HG02885 (cell line): Measurements from ENCODE around the gene PLA1A.

Experiments used
- ATAC-seq: cut with Tn5 transposase; IDR thresholded peaks from one replicate; pipeline ENCODE4 v1.9.1; 2021; ENCODE audit warnings: mild to moderate bottlenecking; ENCODE audit not compliant: unreplicated experiment, poor library complexity

PLA1A gene

GRCh38 chr3:119602676-119603075 lies 5.0 kb downstream of the PLA1A start:
- no peak for ATAC-seq

GRCh38 chr3:119604878-119605277 lies 7.2 kb downstream of the PLA1A start:
- no peak for ATAC-seq

DNA sequence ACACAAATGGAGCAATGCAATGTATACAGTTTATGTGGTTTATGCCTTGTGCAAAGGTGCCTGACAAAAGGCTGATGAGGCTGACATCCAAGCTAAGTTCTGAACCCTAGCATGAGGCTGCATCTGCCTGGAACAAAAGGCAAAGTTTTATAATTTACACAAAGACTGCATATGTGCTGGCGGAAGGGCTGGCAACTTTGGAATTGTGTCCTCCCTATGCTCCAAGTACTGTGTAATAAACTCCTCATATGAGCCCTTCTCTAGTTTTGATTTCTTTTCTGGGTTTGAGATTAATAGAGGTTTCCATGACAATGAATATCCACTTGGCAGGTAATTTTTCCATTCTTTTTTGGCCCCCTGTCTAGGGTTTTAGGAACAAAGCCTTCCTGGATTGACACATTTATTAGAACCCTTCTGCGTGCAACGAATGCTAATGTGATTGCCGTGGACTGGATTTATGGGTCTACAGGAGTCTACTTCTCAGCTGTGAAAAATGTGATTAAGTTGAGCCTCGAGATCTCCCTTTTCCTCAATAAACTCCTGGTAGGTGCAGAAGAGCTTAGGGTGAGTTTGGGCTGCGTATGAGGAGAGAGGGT lies 10.8 kb downstream of the PLA1A start:
- no peak for ATAC-seq

DNA sequence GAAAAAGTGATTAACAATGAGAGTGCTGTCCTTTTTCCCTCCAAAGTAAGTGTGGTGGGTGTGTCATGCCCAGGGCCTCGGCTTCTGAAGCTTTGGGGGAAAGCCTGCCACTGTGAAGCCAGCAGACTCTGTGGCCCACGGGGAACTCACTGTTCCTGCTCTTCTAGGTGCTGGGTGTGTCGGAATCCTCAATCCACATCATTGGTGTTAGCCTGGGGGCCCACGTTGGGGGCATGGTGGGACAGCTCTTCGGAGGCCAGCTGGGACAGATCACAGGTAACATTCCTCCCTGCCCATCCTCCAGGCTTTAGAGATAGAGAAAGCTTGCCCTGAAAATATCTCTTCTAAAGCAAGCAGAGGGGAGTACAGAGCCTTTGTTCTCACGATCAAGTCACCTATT lies 11.6 kb downstream of the PLA1A start:
- no peak for ATAC-seq

GRCh38 chr3:119611664-119612063 lies 14.0 kb downstream of the PLA1A start:
- no peak for ATAC-seq

DNA sequence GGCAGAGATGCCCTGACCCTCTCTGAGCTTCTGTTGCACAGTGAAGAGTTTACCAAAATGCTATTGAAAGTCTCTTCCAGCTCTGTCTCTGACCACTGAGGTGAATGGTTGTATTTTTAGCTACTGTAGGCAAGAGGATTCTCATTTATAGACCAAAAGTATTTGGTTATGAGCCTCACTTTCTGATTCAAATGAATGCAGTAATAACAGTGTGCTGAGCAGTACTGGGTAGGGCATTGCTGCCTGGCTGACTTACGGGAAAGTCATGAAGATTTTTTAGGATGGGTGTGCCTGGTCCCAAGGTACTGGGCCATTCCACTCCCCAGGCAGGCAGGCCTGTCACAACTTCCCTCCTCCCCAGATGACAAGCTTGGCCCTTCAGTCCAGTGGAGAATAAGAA lies 15.5 kb downstream of the PLA1A start:
- no peak for ATAC-seq

DNA sequence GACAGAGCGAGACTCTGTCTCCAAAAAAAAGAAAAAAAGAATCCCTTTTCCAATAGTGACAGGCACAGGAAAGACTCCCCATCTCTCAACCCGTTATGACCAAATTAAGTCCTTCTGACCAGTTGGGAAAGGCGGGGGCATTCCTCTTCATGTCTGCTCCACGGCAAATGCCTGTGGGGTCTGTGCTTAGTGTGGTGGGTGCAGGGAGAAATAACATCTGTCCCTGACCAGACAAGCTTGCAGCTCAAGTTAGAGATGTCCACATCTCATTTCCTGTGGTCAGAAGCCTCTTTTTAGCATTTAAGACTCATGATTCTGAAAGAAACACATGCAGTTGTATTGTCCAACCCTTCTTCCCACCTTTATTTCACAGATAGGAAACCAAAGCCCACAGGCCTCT lies 16.2 kb downstream of the PLA1A start:
- no peak for ATAC-seq

DNA sequence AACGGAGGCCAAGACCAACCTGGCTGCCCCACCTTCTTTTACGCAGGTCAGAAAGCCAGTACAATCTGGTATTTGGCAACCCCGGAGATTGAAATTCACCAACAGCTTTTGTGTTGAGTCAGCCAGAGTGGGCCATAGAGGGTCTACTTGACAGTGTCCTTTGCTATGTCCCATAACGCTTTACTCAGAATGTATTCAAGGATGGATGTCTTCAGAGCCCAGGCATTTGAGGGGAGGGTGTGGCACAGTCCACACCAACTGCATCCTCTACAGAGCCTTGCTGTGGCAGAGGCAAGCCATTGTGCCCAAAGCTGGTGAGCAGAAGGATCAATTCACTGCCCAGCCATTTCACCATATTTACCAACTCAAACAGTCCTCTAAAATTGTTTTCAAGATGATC lies 18.4 kb downstream of the PLA1A start:
- ATAC-seq, result no peak

DNA sequence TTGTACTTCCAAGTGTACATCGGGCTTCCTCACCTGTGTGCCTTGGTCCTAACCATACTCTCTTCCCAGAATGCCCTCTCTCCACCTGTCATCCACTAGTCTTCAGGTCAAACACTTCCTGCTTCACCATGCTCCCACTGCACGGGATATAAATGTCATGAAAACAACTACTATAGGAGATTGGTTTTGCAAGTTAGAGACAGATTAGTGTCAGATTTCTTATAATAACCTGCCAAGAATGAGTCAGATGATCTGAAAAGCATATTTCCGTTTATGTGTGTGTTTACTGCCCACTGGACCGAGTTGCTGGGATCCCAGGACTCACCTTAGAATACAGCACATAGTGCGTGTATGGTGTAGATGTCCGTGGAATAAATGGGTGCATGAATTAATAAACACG lies 21.4 kb downstream of the PLA1A start:
- ATAC-seq, result no peak

DNA sequence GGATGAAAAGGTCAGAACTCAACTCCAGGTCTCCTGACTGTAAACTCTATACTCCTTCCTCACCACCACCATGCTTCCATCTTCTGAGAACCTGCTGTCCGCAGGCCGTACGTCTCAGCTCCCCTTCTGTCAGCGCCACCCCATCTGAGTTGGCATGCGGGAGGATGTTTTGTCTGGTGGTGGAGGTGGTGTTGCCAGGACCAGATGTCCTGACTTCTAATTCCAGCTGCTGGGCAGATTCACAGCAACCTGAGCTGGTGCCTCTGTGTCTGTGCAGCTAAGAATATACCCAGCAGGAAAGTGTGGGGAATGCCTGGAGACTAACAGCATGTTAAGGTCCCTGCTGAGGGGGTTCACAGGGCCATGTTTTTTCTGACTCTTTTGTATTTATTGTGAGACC lies 23.2 kb downstream of the PLA1A start:
- no peak for ATAC-seq

DNA sequence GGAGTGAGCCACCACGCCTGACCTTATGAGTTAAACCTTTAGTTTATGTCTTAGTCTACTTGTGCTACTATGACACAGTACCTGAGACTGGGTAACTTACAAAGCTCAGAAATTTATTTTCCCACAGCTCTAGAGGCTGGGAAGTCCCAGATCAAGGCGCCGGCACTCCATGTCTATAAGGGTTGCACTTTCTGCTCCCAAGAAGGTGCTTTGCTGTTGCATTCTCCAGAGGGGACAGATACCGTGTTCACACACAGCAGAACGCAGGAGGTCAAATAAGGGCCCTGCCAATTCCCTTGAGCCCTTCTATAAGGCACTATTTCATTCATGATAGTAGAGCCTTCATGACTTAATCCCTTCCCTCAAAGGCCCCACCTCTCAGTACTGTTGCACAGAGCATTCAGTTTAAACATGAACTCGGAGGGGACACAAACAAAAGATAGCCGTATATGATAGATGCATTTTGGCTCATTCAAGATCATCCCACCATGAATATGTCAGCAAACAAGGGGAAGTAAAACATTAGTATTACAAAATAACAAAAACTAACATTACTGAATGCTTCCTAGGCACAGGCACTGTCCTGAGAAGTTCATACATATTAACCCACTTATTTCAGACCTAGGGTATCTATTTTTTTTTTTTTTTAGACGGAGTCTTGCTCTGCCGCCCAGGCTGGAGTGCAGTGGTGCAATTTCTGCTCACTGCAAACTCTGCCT lies 26.5 kb downstream of the PLA1A start:
- no peak for ATAC-seq

- ATAC-seq, result no peak
These were observed 27.9 kb downstream of the PLA1A start for GRCh38 chr3:119625451-119626153.

GRCh38 chr3:119626196-119626595 lies 28.5 kb downstream of the PLA1A start:
- no peak for ATAC-seq

GRCh38 chr3:119627461-119627860 lies 29.8 kb downstream of the PLA1A start:
- no peak for ATAC-seq

DNA sequence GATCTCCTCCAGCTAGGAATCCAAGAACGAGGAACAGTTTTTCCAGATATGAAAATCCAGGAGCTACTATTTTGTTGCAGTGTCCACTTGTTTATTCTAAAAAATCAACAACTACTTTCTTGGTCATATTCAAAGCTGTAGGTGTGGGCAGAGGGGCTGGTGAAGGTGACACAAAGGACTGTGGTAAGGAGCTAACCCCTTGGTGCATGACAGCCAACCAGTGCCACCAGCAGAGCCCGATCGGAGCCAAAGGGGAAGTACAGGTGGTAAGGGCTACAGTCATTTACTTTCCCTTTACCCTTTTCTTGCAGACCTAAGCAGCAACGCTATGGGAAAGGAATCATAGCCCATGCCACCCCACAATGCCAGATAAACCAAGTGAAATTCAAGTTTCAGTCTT lies 30.7 kb downstream of the PLA1A start:
- ATAC-seq, result peak; percentile 62

- peak; percentile 38 for ATAC-seq
These were observed 31.2 kb downstream of the PLA1A start for GRCh38 chr3:119628816-119629445.

DNA sequence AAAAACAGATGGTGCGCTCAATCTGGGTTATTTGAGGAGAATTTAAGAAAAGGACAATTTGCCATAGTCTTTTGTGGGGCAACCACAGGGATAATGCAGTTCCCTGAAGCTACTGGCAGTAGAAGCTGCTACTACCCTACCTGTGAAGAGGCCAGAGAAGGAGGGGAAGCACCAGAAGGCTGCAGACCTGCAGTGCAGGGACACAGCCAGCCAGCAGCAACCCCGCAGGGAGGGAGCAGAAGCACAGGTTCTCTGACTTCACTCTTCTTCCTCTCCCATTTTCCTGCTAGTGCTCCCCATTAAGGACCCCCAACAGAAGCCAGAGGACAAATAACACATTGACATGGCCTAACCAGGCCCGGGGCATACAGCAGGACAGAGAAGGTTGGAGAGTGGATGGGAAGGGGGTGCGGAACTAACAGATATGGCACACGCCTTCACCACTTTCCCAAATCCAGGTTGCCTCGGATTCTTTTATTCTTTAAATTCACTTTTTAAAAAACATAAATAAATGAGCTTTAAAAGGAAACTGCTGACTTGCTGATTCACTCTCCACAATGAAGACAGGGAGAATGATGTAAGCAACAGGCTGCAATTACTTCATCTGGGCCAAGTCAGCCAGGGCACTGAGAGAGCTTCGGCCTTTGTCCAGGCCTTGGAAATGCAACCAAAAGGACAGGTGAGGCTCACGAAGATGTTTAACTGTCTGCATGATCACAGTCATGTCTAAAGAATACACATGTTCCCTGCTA lies 32.6 kb downstream of the PLA1A start:
- ATAC-seq, result no peak

DNA sequence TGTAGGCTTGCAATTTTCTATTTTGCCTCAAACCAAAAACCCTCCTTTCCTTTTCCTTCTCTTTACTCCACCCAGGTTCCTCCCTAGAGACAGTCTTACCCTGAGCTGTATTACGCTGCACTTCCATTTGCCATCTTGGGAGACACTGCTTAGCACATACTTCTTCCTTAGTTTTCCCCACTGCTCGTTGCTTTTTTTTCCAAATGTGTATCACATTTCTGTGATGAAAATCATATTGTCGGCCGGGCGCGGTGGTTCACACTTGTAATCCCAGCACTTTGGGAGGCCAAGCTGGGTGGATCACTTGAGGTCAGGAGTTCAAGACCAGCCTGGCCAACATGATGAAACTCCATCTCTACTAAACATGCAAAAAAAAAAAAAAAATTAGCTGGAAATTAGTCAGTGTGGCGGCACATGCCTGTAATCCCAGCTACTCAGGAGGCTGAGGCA lies 33.2 kb downstream of the PLA1A start:
- no peak for ATAC-seq

DNA sequence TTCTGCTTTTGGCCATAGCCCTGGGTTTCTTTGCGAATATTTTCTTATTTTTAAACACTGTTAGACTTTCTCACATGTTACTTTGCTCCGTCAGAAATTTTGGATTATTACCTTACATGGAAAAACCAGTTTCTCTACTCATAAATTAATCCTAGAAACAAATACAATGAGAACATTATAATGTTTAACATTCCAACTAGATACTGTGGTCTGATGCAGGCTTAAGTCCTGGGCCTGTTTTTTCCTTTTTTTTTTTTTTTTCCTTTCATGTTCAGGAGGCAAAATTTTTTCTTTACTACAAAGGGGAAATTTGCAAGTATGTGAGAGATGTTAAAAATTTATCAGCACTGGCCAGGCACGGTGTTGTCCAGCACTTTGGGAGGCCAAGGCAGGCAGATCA lies 33.8 kb downstream of the PLA1A start:
- ATAC-seq, result no peak

DNA sequence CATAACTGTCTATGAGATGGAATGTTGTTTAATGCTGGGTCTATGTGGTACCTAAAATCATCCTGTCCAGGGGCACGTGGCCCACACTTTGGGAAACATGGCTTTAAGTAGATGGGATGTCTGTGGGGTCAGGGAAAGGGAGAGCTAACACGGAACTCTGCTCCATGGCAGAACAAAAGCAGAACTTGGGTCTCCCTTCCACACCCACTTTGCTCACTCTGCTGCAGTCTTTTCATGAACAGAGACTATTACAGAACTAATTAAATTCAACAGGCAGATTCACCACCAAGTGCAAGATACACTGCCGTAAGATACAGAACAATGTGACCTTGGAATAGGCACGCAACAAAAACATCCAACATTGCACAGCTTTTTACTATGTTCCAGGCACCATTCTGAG lies 34.5 kb downstream of the PLA1A start:
- no peak for ATAC-seq
